Measurements from ENCODE around the gene RALGPS1.
A peak's percentile ranks its signal among the peaks of the same experiment; 100 is the strongest.

The RALGPS1 gene

DNA sequence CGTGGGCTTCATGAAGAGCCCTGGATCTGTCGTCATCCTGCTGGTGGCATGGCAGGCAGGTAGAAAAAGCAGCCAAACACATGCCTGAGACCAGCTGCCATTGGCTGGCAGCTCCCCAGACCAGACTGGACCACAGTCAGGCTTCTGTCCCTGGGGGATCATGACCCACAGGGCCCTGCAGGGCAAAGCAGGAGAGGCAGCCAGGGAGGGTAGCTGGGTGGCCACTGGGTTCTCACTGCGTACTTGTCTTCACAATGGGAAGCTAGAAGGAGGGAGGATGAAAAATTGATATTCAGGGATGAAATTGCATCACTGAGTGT lies 282.2 kb downstream of the RALGPS1 start:
- no peak for DNase-seq

- no peak for DNase-seq
These were observed 282.7 kb downstream of the RALGPS1 start for GRCh38 chr9:127197186-127197860.

- no peak for DNase-seq
These were observed 283.4 kb downstream of the RALGPS1 start for GRCh38 chr9:127197861-127198430.

DNA sequence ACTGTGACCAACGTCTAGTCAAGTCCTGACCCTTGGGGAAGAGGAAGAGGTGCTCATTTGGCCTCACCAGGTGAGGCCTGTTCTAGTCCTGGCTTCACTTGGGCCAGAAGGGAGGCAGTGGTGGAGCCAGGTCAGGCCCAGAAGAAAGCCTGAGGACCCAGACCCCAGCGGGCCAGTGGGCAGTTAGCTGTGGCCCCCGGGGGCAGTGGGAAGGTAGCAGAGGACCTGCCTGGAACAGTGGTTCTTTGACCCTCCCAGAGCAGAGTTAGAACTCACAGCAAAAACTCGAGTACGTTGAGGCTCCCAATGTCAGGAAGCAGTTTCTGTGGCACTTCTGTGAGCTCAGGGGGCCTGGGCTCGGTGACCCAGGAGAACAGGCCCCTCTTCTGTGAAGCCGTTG lies 284.0 kb downstream of the RALGPS1 start:
- no peak for DNase-seq

- DNase-seq, result peak; percentile 79
These were observed 284.6 kb downstream of the RALGPS1 start for GRCh38 chr9:127199001-127199791.

DNA sequence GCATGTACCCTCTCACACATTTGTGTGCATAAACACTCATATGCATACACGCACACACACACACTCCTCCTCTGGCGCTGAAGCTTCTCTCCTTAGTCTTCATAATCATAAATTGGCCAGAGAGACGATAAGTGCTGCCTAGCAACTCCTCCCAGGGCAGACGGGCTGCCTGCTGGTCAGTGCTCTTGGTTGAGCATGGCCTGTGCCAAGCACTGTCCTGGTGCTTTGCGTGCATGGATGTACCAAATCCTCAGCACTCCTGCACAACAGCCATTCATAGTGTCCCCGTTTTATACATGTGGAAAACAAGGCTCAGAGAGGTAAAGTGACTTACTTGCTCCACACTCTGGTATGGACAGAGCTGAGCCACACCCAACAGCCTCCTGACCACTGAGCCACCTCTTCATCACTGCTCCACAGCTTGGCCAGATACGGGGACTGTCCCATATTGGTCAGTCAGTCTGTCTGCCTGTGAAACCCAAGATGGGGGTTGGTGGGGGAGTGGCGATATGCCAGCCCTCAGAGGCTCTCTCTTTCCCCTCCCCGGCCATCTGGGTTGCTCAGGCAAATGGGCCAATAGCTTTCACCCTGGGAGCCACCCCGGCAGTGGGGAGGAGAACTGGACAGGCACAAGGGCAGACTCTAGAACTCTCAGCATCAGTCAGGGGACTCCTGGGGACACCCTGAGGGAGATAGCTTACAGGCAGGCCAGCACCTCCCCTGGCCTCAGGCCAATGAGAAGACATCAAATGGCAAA lies 285.7 kb downstream of the RALGPS1 start:
- DNase-seq, result no peak

- DNase-seq, result no peak
These were observed 286.5 kb downstream of the RALGPS1 start for GRCh38 chr9:127201071-127201541.

DNA sequence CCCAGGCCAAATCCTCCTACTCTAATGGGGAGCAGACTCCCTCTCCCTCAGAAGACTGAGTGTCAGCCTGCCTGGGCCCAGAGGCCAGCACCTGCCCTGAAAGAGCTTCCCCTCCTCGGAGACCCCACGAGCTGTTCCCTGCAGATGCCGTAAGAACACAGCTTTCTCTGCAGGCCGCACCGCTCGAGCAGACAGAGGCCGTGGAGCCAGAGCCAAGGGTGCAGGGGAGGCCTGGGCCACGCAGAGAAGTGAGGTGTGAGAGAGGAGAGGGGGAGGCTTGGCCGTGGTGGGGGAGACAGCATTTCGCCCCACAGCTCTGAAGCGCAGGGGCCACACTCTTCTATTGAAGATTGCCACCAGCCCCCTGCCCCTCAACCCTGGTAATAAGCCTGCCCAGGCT lies 287.1 kb downstream of the RALGPS1 start:
- DNase-seq, result no peak

GRCh38 chr9:127202461-127203169 lies 288.0 kb downstream of the RALGPS1 start:
- DNase-seq, result no peak

DNA sequence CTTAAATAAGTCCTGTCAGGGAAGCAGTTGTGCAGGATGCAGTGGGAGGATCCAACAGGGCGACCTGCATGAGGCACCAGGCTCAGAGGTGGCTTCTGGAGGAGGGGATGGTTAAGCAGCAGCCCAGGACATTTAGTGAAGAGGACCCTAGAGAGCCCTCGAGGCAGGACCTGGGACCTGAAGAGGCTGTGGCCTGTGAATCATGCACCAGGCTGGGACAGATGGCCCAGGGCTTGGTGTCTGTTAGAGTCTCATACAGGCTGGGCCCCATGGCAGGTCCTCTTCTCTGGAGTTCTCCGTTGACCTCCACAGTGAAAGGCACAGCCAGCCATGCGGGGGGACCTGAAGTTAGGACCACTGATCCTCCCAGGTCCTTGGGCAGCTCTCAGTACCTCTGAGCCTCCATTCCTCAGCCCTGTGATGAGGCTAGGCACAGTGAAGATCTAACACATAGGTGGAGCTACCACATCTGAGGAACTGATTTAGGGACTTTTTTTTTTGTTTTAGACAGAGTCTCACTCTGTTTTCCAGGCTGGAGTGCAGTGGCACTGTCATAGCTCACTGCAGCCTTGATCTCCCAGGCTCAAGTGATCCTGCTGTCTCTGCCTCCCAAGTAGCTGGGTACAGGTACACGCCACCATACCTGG lies 289.2 kb downstream of the RALGPS1 start:
- no peak for DNase-seq

DNA sequence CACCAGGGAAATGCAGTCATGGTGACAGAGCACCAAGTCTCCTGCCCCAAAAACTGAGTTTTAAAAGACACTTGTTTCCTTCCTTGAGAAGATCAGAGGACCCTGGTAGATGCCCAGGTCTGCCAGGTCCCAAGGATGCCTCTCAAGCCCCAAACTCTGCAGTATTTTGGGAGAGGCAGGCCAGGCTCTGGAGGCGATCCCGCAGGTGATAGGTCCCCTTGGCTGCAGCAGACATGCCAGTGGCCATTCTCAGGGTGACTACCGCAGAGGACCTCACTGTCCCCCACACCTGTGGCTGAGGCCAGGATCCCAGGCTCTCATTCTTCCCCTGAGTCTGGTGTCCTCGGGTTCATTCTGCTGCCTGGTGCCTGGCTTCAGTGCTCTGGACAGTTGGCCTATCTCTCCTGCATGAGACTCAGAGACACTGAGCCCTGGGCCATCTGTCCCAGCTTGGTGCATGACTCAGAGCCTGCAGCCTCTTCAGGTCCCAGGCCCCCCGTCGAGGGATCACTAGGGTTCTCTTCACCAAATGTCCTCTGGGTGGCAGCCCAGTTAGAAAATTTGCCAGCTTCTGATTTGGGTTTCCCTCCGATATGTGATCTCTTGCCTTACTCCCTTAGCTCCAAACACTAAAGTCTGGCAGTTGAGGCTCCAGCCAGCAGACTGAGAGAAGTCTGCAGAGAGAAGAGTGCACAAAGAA lies 290.3 kb downstream of the RALGPS1 start:
- DNase-seq, result no peak

DNA sequence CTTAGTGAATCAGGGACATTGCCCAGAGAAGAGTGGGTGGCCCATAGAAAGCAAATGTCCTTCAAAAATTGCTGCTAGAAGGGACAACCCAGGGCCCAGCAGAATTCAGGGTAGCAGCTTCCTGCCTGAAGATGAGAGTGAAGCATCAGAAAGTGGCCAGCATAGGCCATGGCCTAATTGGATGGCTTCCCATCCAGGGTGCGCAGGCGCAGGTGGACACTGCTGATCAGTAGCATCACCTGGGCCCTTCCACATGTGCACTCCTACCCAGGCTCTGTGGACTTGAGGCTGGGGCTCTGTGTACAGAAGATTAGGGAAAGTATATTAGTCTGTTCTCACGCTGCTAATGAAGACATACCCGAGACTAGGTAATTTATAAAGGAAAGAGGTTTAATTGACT lies 291.4 kb downstream of the RALGPS1 start:
- no peak for DNase-seq

- no peak for DNase-seq
These were observed 292.1 kb downstream of the RALGPS1 start for GRCh38 chr9:127206666-127207065.

- DNase-seq, result no peak
These were observed 293.3 kb downstream of the RALGPS1 start for GRCh38 chr9:127207734-127208410.

GRCh38 chr9:127208416-127208815 lies 293.8 kb downstream of the RALGPS1 start:
- no peak for DNase-seq

- no peak for DNase-seq
These were observed 294.6 kb downstream of the RALGPS1 start for GRCh38 chr9:127209220-127209619.

- DNase-seq, result no peak
These were observed 295.5 kb downstream of the RALGPS1 start for GRCh38 chr9:127209948-127210640.

DNA sequence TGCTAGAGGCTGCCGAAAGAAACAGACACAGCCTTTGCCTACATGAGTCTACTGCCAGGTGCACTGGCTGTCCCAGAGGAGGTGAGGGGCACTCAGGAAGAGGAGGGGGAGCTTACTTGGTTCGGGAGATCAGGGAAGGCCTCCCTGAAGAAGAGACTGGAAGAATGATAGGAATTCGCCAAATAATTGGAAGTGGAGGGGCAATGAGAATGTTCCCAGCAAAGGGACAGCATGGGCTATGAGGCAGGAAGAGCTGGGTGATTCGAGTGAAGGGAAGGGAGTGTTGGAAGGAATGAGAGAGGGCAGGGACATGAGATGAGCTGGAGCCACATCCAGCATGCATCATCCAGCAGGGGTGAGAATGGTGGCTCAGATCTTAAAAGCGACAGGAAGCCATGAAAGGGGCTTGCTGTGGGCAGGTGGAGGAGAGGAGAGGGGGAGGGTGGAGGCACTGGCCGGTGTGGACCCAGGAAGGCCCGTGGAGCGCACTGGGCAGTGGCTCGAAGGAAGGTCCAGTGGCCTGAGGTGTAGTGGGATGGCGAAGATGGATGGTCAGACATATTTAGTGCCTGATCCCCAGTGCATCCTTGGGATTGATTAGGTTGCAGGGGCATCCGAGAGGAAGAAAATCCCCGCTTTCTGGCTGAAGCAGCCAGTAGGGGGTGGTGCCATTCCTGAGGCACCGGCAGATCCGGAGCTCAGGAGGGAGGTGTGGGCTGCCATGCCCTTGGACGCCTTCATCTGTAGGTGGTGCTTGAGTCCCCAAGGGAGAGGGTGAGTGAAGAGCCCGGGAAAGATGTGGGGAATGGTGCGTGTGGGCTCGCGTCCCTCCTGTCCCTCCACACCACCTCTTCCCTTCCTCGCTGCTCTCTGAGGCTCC lies 296.5 kb downstream of the RALGPS1 start:
- no peak for DNase-seq

DNA sequence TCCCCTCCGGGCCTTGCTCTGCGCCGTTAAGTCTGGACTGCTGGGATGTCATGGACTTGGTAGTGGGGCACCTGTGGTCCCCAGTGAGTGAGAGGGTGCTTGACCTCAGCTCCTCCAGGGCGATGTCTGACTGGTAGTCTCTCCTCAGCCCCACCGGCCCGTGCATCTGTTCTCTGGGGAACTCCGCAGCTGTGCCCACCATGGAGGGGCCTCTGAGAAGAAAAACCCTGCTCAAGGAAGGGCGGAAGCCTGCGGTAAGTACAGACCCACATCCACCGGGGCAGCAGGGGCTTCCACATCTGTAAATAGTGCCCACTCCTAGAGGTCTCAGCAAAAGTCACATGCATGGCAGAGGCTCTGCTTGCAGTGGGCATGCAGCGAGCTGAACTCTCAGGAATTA lies 297.4 kb downstream of the RALGPS1 start:
- DNase-seq, result no peak
